ENCODE results near the gene GP1BA.

The GP1BA gene

GRCh38 chr17:4931963-4932362, at the start of gene GP1BA:
Gene GP1BA (plus strand): TSS chr17:4932277. CDS start chr17:4932605, 328 bp downstream.
- no peak for DNase-seq

- no peak for DNase-seq
Observed at GRCh38 chr17:4884489-4884888, 47.6 kb upstream of the GP1BA start.

GRCh38 chr17:4886830-4887229, 45.2 kb upstream of the GP1BA start:
- no peak for DNase-seq

GRCh38 chr17:4887581-4887980, 44.5 kb upstream of the GP1BA start:
- DNase-seq = no peak

- no peak for DNase-seq
Observed at GRCh38 chr17:4891411-4892410, 40.4 kb upstream of the GP1BA start.

- no peak for DNase-seq
Observed at GRCh38 chr17:4892499-4893221, 39.4 kb upstream of the GP1BA start.

GRCh38 chr17:4893272-4893671, 38.8 kb upstream of the GP1BA start:
- DNase-seq = no peak

GRCh38 chr17:4893721-4894560, 38.1 kb upstream of the GP1BA start:
- no peak for DNase-seq

GRCh38 chr17:4895121-4895520, 37.0 kb upstream of the GP1BA start:
- no peak for DNase-seq

GRCh38 chr17:4895657-4896331, 36.3 kb upstream of the GP1BA start:
- DNase-seq = peak; percentile 2

GRCh38 chr17:4896332-4897197, 35.5 kb upstream of the GP1BA start:
- DNase-seq = no peak

GRCh38 chr17:4897198-4897687, 34.8 kb upstream of the GP1BA start:
- DNase-seq = no peak

GRCh38 chr17:4897785-4898184, 34.3 kb upstream of the GP1BA start:
- DNase-seq = no peak

- DNase-seq = no peak
Observed at GRCh38 chr17:4898351-4898750, 33.7 kb upstream of the GP1BA start.

GRCh38 chr17:4898927-4899326, 33.1 kb upstream of the GP1BA start:
- no peak for DNase-seq

- DNase-seq = no peak
Observed at GRCh38 chr17:4899341-4900230, 32.5 kb upstream of the GP1BA start, which contains the start of gene C17orf107. Gene C17orf107 (plus strand): TSS chr17:4899536. CDS start chr17:4899763, 227 bp downstream.

- no peak for DNase-seq
Observed at GRCh38 chr17:4900231-4901107, 31.6 kb upstream of the GP1BA start.

- DNase-seq = no peak
Observed at GRCh38 chr17:4901108-4901647, 30.9 kb upstream of the GP1BA start.

All from NCI-H526 treated with DMSO at 0.1 percent for 48 hours (cell line).